Panc1 (cell line): ENCODE measurements around the gene PHC2. TPM values are rescaled to one million over a fixed set of nuclear protein-coding genes. Genes with fewer than 3 reads are reported as not detected.

Experiments
- ATAC-seq: fragments of 200-7000 bp; cut with Tn5 transposase; 2 replicates; pipeline ENCODE4 v1.9.1; 2020; ENCODE audit warnings: mild to moderate bottlenecking, moderate library complexity
- BruUV-seq: library from RNA; stranded (reverse); fragments of 400-500 nt; replicated peaks from 2 replicates; lab custom pipeline; 2021; lab: Mats Ljungman, UMichigan
- CTCF ChIA-PET: fragments of 300-600 bp; sonication (Branson Sonifier 250); formaldehyde crosslinking; loops from one replicate; lab custom pipeline; 2022; ENCODE audit warnings: antibody characterized with exemption; lab: Charles Lee
- POLR2A ChIA-PET: fragments of 300-600 bp; sonication (Branson Sonifier 250); formaldehyde crosslinking; loops from one replicate; lab custom pipeline; 2022; ENCODE audit warnings: antibody characterized with exemption; lab: Charles Lee
- DNase-seq: peaks from one replicate; pipeline ENCODE4 v3.0.0-alpha.2; 2010; ENCODE audit warnings: low read depth, low spot score
- H3K27ac ChIP-seq: 2 replicates; pipeline ENCODE4 v1.5.1; 2011; ENCODE audit warnings: mild to moderate bottlenecking, low read length, inconsistent platforms
- H3K27me3 ChIP-seq: fragments of 200-500 bp; sonication (Bioruptor generic); 2 replicates; pipeline ENCODE4 v1.6.0; 2014; ENCODE audit warnings: low read length, inconsistent platforms; ENCODE audit not compliant: control insufficient read depth, insufficient read depth
- H3K36me3 ChIP-seq: fragments of 200-500 bp; sonication (Bioruptor generic); 2 replicates; pipeline ENCODE4 v1.5.1; 2014; ENCODE audit warnings: inconsistent platforms, mild to moderate bottlenecking, low read length, moderate library complexity; ENCODE audit not compliant: control insufficient read depth, insufficient read depth
- H3K4me1 ChIP-seq: 2 replicates; pipeline ENCODE4 v1.5.1; 2011; ENCODE audit warnings: inconsistent platforms, mild to moderate bottlenecking, low read length, moderate library complexity; ENCODE audit not compliant: control insufficient read depth, insufficient read depth
- H3K4me3 ChIP-seq, 2 experiments: 2 replicates each; pipeline ENCODE4 v1.5.1; 2011 to 2012; ENCODE audit warnings: low read depth in 2 of 2, low read length in 2 of 2, mild to moderate bottlenecking in 2 of 2, inconsistent platforms in 1 of 2, moderate library complexity in 1 of 2
- H3K9me3 ChIP-seq: fragments of 200-500 bp; sonication (Bioruptor generic); 2 replicates; pipeline ENCODE4 v1.5.1; 2014; ENCODE audit warnings: low read depth, mild to moderate bottlenecking, inconsistent platforms, low read length, moderate library complexity; ENCODE audit not compliant: control insufficient read depth, insufficient read depth
- POLR2AphosphoS5 ChIP-seq: IDR thresholded peaks from 2 replicates; pipeline ENCODE4 v1.6.1; 2012; ENCODE audit warnings: mild to moderate bottlenecking, low read depth, low read length, moderate library complexity
- SIN3A ChIP-seq: IDR thresholded peaks from 2 replicates; pipeline ENCODE4 v1.6.1; 2012; ENCODE audit warnings: low read depth, mild to moderate bottlenecking, low read length, moderate library complexity, borderline replicate concordance; ENCODE audit not compliant: insufficient read depth
- TCF7L2 ChIP-seq: IDR thresholded peaks from 2 replicates; pipeline ENCODE4 v1.6.1; 2011; ENCODE audit warnings: mild to moderate bottlenecking, low read depth, low read length, inconsistent platforms
- in situ Hi-C: cut with HindIII; loops from 2 replicates; pipeline ENCODE4 v1.10.0; 2016; ENCODE audit warnings: low sequenced_read_pairs, low pct_unique_long_range_greater_than_20kb
- intact Hi-C: fragments of 100-400 bp; cut with micrococcal nuclease; formaldehyde crosslinking; loops from one replicate; pipeline ENCODE4 v1.10.0; 2022; ENCODE audit not compliant: unreplicated experiment
- total RNA-seq: library from RNA; stranded (reverse); gene quantifications from one replicate; pipeline ENCODE4 v1.2.1, GENCODE V29; 2021; ENCODE audit not compliant: unreplicated experiment
- TF ChIP-seq, protein P1 (sequence below), 2 experiments: IDR thresholded peaks; 2 replicates each; pipeline ENCODE4 v1.6.1; 2011 to 2012; ENCODE audit warnings: low read depth in 2 of 2, control low read depth in 1 of 2, low read length in 1 of 2, mild to moderate bottlenecking in 1 of 2, moderate library complexity in 1 of 2; ENCODE audit not compliant: insufficient read depth in 1 of 2
- TF ChIP-seq, protein P2 (sequence below): fragments of 450-650 bp; IDR thresholded peaks from 2 replicates; pipeline ENCODE4 v1.5.1; 2017; ENCODE audit warnings: mild to moderate bottlenecking

PHC2 gene
- total RNA-seq, 1 experiment from 2014 or later, result 122 TPM

DNA sequence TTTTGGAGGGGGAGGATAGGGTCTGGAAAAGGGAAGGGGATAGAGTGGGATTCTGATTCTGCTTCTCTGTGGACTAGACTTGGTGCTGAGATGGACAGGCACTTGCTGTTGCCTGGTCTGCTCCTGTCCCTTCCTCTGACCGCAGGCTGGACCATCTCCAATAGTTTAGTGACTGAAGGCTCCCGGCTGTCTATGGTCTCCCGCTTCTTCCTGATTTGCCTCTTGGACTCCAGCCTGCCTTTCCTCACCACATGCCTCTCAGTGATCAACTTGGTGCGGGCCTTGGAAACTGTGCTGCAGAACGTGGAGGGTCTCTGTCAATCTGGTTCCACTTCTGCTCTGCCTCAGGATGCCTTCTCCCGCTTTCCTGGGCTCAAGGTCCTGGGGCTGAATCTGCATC is 35.3 kb upstream of the PHC2 start:
- in situ Hi-C loops, result no loop called here
- TF ChIP-seq, protein P1, sequence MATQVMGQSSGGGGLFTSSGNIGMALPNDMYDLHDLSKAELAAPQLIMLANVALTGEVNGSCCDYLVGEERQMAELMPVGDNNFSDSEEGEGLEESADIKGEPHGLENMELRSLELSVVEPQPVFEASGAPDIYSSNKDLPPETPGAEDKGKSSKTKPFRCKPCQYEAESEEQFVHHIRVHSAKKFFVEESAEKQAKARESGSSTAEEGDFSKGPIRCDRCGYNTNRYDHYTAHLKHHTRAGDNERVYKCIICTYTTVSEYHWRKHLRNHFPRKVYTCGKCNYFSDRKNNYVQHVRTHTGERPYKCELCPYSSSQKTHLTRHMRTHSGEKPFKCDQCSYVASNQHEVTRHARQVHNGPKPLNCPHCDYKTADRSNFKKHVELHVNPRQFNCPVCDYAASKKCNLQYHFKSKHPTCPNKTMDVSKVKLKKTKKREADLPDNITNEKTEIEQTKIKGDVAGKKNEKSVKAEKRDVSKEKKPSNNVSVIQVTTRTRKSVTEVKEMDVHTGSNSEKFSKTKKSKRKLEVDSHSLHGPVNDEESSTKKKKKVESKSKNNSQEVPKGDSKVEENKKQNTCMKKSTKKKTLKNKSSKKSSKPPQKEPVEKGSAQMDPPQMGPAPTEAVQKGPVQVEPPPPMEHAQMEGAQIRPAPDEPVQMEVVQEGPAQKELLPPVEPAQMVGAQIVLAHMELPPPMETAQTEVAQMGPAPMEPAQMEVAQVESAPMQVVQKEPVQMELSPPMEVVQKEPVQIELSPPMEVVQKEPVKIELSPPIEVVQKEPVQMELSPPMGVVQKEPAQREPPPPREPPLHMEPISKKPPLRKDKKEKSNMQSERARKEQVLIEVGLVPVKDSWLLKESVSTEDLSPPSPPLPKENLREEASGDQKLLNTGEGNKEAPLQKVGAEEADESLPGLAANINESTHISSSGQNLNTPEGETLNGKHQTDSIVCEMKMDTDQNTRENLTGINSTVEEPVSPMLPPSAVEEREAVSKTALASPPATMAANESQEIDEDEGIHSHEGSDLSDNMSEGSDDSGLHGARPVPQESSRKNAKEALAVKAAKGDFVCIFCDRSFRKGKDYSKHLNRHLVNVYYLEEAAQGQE (IDR thresholded peaks at IDR 0.05; ENCODE audit: insufficient read depth in 1 of 2, low read depth in 2 of 2, low read length in 1 of 2), result no peak
- no peak for TF ChIP-seq TCF7L2
- no peak for TF ChIP-seq POLR2AphosphoS5
- no peak for TF ChIP-seq SIN3A
- ChIA-PET POLR2A (no interaction called here), CTCF (interaction anchor here (0.6 kb wide), 1 partner anchor 572 kb away, joined by 3 read pairs; no protein-coding TSS in a partner anchor)
- H3K4me1 ChIP-seq, result no peaks in the 10 kb centered on the region
- BruUV-seq, result no TSS peak
- no peaks in the 10 kb centered on the region for H3K9me3 ChIP-seq
- no peak overlapping the region for H3K27ac ChIP-seq
- H3K36me3 ChIP-seq, result no peaks in the 10 kb centered on the region
- H3K27me3 ChIP-seq, result no peaks in the 10 kb centered on the region
- intact Hi-C loops, result no loop called here
- ATAC-seq, result no peak
- no peak overlapping the region for H3K4me3 ChIP-seq
- DNase-seq, result no peak

DNA sequence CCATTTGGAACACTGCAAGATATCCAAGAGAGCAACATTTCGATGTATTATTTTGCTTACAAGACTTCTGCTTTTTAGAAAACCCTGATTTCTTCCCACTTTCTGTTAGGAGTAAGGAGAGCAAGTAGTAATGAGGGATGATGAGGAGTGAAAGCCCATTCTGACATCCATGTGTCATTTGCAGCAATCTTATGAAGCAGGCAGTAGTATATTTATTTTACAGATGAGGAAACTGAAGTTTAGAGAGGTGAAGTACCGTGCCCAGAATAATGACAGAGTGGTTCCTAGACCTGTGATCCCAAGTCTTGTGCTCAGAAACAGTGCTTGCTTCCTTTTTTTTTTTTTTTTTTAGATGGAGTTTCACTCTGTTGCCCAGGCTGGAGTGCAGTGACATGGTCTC is 34.4 kb upstream of the PHC2 start:
- Histone ChIP-seq H3K36me3 (no peaks in the 10 kb centered on the region), H3K9me3 (no peaks in the 10 kb centered on the region), H3K4me3 (no peak overlapping the region), H3K4me1 (no peaks in the 10 kb centered on the region), H3K27ac (no peak overlapping the region), H3K27me3 (no peaks in the 10 kb centered on the region)
- TF ChIP-seq, protein P2, sequence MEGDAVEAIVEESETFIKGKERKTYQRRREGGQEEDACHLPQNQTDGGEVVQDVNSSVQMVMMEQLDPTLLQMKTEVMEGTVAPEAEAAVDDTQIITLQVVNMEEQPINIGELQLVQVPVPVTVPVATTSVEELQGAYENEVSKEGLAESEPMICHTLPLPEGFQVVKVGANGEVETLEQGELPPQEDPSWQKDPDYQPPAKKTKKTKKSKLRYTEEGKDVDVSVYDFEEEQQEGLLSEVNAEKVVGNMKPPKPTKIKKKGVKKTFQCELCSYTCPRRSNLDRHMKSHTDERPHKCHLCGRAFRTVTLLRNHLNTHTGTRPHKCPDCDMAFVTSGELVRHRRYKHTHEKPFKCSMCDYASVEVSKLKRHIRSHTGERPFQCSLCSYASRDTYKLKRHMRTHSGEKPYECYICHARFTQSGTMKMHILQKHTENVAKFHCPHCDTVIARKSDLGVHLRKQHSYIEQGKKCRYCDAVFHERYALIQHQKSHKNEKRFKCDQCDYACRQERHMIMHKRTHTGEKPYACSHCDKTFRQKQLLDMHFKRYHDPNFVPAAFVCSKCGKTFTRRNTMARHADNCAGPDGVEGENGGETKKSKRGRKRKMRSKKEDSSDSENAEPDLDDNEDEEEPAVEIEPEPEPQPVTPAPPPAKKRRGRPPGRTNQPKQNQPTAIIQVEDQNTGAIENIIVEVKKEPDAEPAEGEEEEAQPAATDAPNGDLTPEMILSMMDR, result no peak
- TF ChIP-seq POLR2AphosphoS5 (no peak), SIN3A (no peak), TCF7L2 (no peak)
- TF ChIP-seq, protein P1 (IDR thresholded peaks at IDR 0.05; ENCODE audit: insufficient read depth in 1 of 2, low read depth in 2 of 2, low read length in 1 of 2), result no peak
- intact Hi-C loops, result no loop called here
- in situ Hi-C loops, result no loop called here
- ATAC-seq (no peak), DNase-seq (no peak)
- CTCF ChIA-PET, result no interaction called here
- POLR2A ChIA-PET, result no interaction called here
- BruUV-seq, result no TSS peak
